Fibroblast of pulmonary artery (primary cell): ENCODE data around the gene PBX3.

ENCODE experiments used
- DNase-seq: peaks from one replicate; pipeline ENCODE4 v3.0.0-alpha.2; 2010; ENCODE audit warnings: low read depth
- H3K4me3 ChIP-seq: replicated peaks from 2 replicates; pipeline ENCODE4 v1.5.1; 2011; ENCODE audit warnings: low read depth, mild to moderate bottlenecking, control low read depth, low read length, moderate library complexity
- TF ChIP-seq, protein P1 (sequence below): IDR thresholded peaks from 2 replicates; pipeline ENCODE4 v1.5.1; 2011; ENCODE audit warnings: mild to moderate bottlenecking, control low read depth, low read length, inconsistent platforms; ENCODE audit errors: missing control alignments

The PBX3 gene

DNA sequence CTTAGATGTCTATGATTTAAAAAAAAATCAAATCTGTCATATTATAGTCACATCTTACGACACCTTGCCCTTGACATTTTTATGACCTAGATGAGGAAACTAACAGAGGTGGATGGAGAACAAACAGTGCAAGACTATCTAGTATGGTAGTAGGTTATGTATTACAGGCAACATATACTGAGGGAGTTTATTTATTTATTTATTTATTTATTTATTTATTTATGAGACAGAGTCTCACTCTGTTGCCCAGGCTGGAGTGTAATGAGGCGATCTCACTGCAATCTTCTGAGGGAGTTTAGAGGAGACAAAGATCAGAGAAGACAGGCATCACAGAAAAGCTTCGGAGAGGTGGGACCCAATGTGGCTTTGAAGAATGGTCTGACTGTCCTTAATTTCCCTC is 4.5 kb upstream of the PBX3 start:
- no peak overlapping the region for H3K4me3 ChIP-seq
- DNase-seq: no peak
- TF ChIP-seq, protein P1, sequence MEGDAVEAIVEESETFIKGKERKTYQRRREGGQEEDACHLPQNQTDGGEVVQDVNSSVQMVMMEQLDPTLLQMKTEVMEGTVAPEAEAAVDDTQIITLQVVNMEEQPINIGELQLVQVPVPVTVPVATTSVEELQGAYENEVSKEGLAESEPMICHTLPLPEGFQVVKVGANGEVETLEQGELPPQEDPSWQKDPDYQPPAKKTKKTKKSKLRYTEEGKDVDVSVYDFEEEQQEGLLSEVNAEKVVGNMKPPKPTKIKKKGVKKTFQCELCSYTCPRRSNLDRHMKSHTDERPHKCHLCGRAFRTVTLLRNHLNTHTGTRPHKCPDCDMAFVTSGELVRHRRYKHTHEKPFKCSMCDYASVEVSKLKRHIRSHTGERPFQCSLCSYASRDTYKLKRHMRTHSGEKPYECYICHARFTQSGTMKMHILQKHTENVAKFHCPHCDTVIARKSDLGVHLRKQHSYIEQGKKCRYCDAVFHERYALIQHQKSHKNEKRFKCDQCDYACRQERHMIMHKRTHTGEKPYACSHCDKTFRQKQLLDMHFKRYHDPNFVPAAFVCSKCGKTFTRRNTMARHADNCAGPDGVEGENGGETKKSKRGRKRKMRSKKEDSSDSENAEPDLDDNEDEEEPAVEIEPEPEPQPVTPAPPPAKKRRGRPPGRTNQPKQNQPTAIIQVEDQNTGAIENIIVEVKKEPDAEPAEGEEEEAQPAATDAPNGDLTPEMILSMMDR: no peak

DNA sequence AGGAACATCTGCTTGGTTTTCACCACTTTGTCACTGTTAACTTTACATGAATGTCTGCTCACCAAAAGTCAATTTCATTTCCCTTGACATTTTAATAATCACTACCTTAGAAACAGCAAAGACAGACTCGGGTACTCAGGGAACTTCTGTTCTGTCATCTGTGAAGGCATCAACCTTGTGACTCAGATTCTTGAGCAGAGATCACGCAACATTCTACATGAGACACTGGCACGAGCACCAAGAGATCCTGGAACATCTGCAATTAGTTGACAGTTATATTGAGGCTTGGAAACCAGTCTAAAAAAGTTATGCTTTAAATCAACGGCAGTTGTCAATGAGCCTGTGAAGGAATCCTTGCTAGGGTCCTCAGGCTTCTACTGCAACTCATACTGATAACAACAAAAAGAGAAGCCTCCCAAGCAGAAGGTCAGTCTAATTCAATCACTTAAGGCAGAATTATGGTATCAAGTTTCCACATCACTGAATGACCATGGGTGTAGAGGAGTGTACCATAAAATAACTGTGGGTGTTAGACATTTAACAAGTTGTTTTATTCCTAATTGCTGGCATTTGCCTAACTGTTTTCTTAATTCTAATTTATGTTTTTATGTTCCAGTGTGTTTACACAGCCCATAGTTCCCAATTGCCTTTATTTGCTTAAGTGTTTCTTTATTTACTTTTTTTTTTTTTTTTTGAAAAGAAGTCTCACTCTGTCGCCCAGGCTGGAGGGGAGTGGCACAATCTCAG is 3.3 kb upstream of the PBX3 start:
- H3K4me3 ChIP-seq: no peak overlapping the region
- TF ChIP-seq, protein P1: no peak
- DNase-seq: no peak

DNA sequence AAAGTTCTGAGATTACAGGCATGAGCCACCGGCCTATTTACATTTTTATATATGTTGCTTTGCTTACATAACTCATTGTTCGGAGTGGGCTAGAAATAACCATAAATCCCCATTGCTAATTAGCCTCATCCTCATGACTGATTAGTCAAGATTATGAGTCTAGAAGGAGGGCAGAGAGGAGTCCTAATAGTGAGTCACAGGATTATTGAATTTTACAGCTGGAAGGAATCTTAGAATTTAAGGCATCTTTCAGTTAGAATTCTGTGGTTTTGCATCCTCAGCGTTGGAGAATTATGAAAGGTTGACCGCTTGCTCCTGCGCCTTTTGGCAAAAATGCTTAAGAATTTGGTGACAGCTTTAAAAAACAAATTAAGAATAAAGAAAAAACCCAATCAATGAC is 2.6 kb upstream of the PBX3 start:
- TF ChIP-seq, protein P1: no peak
- no peak overlapping the region for H3K4me3 ChIP-seq
- no peak for DNase-seq

DNA sequence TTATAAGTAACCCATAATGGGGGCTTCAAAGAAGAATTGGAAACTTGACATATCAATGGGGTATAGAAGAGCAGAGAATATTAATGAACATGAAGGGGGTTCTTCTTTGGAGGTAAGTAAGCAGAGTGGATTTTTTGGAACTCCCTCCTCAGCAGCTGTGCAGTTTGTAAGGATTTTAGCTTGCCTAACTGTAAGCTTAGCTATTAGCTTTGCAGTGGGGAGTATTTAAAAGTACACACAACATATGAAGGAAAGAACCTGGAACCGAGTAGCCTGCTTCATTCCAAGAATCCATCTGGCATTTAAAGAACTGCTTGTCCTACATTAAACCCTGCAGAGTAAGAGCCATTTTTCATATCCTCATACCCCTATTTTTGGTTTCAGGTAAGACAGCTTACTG is 2.2 kb upstream of the PBX3 start:
- TF ChIP-seq, protein P1: no peak
- no peak for DNase-seq
- H3K4me3 ChIP-seq: no peak overlapping the region

DNA sequence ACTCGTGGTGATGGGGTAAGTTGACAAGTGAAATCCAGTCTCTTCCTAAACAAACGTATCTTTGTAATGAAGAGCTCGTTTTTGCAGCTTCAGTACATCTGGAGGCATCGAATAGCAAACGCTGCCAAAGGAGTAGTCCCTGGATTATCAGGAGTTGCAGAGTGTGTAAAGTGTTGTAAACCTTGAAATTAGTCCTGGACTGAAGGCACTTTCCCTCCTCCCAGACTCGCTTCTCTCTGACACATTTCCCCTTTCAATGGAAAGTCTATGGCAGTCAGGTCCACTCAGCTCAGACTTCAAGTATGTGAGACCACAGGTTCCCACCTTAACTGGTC is 1.5 kb upstream of the PBX3 start:
- peak overlapping the region; percentile 70 for H3K4me3 ChIP-seq
- TF ChIP-seq, protein P1: no peak

DNA sequence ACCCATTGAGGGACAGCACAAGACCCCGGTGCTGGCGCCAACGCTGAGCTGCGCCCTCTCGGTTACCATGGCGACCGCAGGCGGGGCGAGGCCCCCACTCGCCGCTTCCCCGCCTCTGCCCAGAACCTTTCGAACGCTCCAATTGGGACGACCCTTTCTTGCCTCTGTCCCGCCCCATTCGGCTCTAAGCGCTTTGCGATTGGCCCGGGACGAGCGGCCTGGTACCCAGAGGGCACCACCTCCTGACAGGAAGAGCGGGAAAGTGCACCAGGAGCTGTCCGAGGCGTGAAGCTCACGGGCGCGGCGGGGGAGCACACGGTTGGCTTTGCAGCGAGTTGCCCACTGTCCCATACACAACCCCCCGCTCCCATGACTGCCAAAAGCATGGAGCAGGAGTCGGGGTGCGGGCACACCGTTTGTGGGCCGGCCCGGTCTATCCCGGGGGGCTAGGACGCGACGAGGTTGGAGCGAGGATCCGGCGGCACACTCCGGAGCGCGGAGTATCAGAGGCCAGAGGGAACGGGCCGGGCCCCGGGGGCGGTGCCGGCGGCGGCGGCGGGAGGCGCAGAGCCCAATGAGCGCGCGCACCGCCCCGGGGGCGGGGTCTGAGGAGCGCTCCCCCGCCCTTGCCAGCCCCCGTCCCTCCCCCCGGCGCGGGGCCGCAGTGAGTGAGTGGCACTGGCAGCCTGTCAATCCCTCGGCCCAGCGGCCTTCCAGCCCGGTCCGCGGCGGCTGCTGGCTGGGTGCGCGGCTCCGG is 978 bp upstream of the PBX3 start:
- TF ChIP-seq, protein P1: no peak
- peak overlapping the region; percentile 70 for H3K4me3 ChIP-seq
- DNase-seq: peak; percentile 94

More for the DNA sequence above, 1.5 kb upstream of the PBX3 start:
- no peak for DNase-seq

DNA sequence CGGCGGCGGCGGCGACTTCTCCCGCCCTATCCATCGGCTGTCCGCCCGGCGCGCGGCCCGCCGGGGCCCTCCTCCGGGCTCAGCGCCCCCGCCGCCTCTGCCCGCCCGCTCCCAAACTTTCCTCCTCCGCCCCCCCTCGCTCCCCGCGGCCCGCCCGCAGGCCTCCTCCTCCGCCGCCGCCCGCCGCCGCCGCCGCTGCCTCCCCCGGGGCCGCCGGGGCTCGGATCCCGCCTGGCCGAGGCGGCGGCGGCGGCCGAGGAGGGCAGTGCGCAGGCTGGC is 460 bp upstream of the PBX3 start:
- H3K4me3 ChIP-seq: peak overlapping the region; percentile 70
- DNase-seq: no peak
- TF ChIP-seq, protein P1: no peak
